ENCODE results near the gene SETD3.

DNA sequence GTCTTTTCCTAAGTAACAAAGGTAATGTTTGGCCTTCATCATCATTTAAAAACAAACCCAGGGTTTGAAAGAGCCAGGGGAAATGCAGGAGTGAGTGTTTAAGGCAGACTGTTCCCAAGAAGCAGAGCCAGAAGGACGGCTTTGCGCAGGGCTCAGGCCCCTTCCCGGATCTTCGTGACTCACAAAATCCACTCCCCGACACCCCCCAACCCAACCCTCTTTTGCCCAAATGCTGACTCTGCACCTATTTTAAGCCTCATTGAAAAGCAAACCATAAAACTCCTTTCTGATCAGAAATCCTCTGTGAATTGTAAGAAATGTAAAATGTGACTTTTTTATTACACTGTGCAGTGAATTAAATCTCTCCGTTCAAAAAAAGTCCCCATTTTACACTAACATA, 67.5 kb downstream of the SETD3 start:
- TF ChIP-seq POLR2A (IDR thresholded peaks at IDR 0.05) (no peak), POLR2AphosphoS5 (IDR thresholded peaks at IDR 0.05) (no peak)
- TF ChIP-seq, protein P1, sequence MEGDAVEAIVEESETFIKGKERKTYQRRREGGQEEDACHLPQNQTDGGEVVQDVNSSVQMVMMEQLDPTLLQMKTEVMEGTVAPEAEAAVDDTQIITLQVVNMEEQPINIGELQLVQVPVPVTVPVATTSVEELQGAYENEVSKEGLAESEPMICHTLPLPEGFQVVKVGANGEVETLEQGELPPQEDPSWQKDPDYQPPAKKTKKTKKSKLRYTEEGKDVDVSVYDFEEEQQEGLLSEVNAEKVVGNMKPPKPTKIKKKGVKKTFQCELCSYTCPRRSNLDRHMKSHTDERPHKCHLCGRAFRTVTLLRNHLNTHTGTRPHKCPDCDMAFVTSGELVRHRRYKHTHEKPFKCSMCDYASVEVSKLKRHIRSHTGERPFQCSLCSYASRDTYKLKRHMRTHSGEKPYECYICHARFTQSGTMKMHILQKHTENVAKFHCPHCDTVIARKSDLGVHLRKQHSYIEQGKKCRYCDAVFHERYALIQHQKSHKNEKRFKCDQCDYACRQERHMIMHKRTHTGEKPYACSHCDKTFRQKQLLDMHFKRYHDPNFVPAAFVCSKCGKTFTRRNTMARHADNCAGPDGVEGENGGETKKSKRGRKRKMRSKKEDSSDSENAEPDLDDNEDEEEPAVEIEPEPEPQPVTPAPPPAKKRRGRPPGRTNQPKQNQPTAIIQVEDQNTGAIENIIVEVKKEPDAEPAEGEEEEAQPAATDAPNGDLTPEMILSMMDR (IDR thresholded peaks at IDR 0.05), result no peak

Measured in upper lobe of left lung (tissue), 4 donors.